Endothelial cell of umbilical vein (primary cell): ENCODE measurements around the gene SCG3.

Source experiments
- EZH2 ChIP-seq: IDR thresholded peaks from 2 replicates; pipeline ENCODE4 v1.6.1; 2012; ENCODE audit warnings: borderline replicate concordance, low read depth, mild to moderate bottlenecking, moderate library complexity, low read length, inconsistent platforms; ENCODE audit not compliant: severe bottlenecking
- FOS ChIP-seq: IDR thresholded peaks from 2 replicates; pipeline ENCODE4 v1.6.1; 2011; ENCODE audit warnings: mild to moderate bottlenecking, low read length, moderate library complexity, borderline replicate concordance; ENCODE audit not compliant: insufficient read depth
- GATA2 ChIP-seq: IDR thresholded peaks from 2 replicates; pipeline ENCODE4 v1.7.0; 2011; ENCODE audit warnings: low read depth, mild to moderate bottlenecking, moderate library complexity, mixed read lengths, low read length; ENCODE audit not compliant: insufficient read length, insufficient read depth
- JUN ChIP-seq: IDR thresholded peaks from 2 replicates; pipeline ENCODE4 v1.6.1; 2011; ENCODE audit warnings: borderline replicate concordance, low read depth; ENCODE audit not compliant: insufficient read length, insufficient read depth
- MYC ChIP-seq: IDR thresholded peaks from one replicate; pipeline ENCODE4 v1.6.1; 2011; ENCODE audit warnings: mild to moderate bottlenecking, low read depth, low read length
- POLR2A ChIP-seq: IDR thresholded peaks from 2 replicates; pipeline ENCODE4 v1.6.1; 2012; ENCODE audit warnings: low read depth, mild to moderate bottlenecking, control low read depth, low read length
- POLR2AphosphoS5 ChIP-seq: IDR thresholded peaks from 2 replicates; pipeline ENCODE4 v1.6.1; 2012; ENCODE audit warnings: low read depth, mild to moderate bottlenecking, control low read depth, low read length, moderate library complexity; ENCODE audit not compliant: insufficient read depth
- TF ChIP-seq, protein P1 (sequence below), 2 donors: IDR thresholded peaks; 1 replicate in 1 of 2; 2 replicates in 1 of 2; pipeline ENCODE4 v1.5.1; 2011; ENCODE audit warnings: low read length in 2 of 2, mild to moderate bottlenecking in 2 of 2, moderate library complexity in 2 of 2, control low read depth in 1 of 2, inconsistent platforms in 1 of 2, low read depth in 1 of 2; ENCODE audit not compliant: insufficient read depth in 1 of 2; ENCODE audit errors: extremely low read depth in 1 of 2
- TF ChIP-seq, protein P2 (sequence below): IDR thresholded peaks from 2 replicates; pipeline ENCODE4 v1.6.1; 2011; ENCODE audit not compliant: insufficient read depth, insufficient read length

DNA sequence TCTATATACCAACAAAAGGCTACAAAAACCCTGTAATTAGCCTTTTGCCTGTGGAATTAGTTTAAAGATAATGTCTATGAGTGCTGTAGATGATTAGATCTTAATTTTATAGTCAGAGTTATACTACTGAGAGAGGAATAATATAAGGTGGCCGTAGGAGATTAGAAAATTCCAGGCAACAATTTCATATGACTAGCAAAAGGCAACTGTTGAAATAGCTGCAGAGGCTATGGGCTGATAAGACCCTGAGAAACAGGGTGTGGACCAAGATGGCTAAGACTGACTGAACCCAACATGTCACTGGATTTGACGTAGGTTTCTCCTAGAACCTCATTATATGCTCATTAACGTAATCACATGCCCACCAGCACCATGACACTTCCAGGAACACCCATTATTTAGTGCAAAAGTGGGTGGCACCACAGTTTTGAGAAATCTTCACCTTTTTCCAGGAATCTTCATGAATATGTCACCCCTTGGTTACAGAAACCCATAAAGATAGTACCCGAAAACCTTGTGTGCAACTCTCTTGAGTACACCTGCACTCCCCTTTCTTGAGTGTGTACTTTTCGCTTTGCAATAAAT lies 29.1 kb upstream of the SCG3 start:
- TF ChIP-seq, protein P1, sequence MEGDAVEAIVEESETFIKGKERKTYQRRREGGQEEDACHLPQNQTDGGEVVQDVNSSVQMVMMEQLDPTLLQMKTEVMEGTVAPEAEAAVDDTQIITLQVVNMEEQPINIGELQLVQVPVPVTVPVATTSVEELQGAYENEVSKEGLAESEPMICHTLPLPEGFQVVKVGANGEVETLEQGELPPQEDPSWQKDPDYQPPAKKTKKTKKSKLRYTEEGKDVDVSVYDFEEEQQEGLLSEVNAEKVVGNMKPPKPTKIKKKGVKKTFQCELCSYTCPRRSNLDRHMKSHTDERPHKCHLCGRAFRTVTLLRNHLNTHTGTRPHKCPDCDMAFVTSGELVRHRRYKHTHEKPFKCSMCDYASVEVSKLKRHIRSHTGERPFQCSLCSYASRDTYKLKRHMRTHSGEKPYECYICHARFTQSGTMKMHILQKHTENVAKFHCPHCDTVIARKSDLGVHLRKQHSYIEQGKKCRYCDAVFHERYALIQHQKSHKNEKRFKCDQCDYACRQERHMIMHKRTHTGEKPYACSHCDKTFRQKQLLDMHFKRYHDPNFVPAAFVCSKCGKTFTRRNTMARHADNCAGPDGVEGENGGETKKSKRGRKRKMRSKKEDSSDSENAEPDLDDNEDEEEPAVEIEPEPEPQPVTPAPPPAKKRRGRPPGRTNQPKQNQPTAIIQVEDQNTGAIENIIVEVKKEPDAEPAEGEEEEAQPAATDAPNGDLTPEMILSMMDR (IDR thresholded peaks at IDR 0.05; ENCODE audit: extremely low read depth in 1 of 2, insufficient read depth in 1 of 2, low read depth in 1 of 2, low read length in 2 of 2) = no peak
- TF ChIP-seq POLR2A (no peak), EZH2 (no peak), MYC (no peak), JUN (no peak), FOS (no peak), POLR2AphosphoS5 (no peak), GATA2 (no peak)
- TF ChIP-seq, protein P2, sequence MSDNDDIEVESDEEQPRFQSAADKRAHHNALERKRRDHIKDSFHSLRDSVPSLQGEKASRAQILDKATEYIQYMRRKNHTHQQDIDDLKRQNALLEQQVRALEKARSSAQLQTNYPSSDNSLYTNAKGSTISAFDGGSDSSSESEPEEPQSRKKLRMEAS = no peak
